Regular cardiac myocyte (primary cell): ENCODE results near the gene SKIC3. TPM values are rescaled to one million over a fixed set of nuclear protein-coding genes. Genes with fewer than 3 reads are reported as not detected.

ENCODE experiments used
- total RNA-seq: library from RNA; depleted of rRNA; stranded (reverse); fragments of >200 nt; gene quantifications from 2 replicates; pipeline ENCODE4 v1.2.3, GENCODE V29; 2014

Gene SKIC3
- total RNA-seq: 147 and 195 TPM in 2 replicates

DNA sequence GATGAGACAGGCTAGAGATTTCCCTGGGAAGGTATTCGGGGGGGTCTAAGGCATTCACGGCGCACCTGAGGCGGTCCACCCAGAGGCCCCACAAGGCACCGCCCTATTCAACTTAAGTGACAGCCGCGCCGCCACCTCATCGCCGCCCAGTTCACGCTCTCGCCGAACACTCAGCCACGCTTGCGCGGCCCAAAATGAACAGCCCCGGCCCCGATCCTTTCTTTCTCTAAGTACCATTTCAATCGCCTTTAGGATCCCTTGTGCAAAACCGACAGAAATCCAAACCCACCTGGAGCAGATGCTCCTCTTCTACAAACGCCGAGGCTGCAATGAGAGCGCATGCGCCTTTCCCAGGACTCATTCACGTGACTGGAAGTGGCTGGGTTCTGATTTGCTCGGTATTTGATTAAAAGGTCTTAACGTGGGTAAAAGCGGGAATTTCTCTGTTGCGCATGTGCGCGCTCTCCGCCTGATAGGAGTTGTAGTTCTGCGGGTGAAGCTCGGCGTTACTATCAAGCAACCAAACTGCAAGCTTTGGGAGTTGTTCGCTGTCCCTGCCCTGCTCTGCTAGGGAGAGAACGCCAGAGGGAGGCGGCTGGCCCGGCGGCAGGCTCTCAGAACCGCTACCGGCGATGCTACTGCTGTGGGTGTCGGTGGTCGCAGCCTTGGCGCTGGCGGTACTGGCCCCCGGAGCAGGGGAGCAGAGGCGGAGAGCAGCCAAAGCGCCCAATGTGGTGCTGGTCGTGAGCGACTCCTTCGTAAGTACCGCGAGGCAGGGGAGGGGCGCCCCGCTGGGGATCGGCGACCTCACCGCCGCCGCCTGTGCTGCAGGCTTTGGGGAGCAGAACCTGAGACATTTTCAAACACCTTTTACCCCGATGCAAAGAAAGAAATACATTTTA, at the start of gene SKIC3, which contains the start of gene ARSK:
Gene SKIC3 (minus strand): TSS at position 331 of the 902 bp plus-strand sequence. CDS start 7,827 bp downstream, outside the sequence.
Gene ARSK (plus strand): TSS at position 455 of the 902 bp plus-strand sequence. CDS start 178 bp downstream, at position 633.

Other genes starting within 250 kb of the SKIC3 start
- gene FAM81B, start 163.6 kb downstream of the SKIC3 start, total RNA-seq: not detected in 2 replicates
- 27.6 and 33.8 TPM in 2 replicates for gene ARSK, start 124 bp upstream of the SKIC3 start, total RNA-seq
- gene GPR150, start 65.1 kb upstream of the SKIC3 start, total RNA-seq: 0.96 and 2.5 TPM in 2 replicates
- gene RFESD, start 91.8 kb upstream of the SKIC3 start, total RNA-seq: 2.1 and 4.8 TPM in 2 replicates
- 0.38 and 0.85 TPM in 2 replicates for gene SPATA9, start 128.0 kb upstream of the SKIC3 start, total RNA-seq
- gene RHOBTB3, start 176.4 kb upstream of the SKIC3 start, total RNA-seq: 284 and 356 TPM in 2 replicates